GM12801 (cell line): ENCODE results near the gene EPHA3.

ENCODE experiments used
- TF ChIP-seq, protein P1 (sequence below): IDR thresholded peaks from one replicate; pipeline ENCODE4 v1.5.1; 2011; ENCODE audit warnings: control low read depth; ENCODE audit not compliant: insufficient read length; ENCODE audit errors: extremely low read depth

The EPHA3 gene

GRCh38 chr3:89198591-89198990, 91.2 kb downstream of the EPHA3 start:
- TF ChIP-seq, protein P1, sequence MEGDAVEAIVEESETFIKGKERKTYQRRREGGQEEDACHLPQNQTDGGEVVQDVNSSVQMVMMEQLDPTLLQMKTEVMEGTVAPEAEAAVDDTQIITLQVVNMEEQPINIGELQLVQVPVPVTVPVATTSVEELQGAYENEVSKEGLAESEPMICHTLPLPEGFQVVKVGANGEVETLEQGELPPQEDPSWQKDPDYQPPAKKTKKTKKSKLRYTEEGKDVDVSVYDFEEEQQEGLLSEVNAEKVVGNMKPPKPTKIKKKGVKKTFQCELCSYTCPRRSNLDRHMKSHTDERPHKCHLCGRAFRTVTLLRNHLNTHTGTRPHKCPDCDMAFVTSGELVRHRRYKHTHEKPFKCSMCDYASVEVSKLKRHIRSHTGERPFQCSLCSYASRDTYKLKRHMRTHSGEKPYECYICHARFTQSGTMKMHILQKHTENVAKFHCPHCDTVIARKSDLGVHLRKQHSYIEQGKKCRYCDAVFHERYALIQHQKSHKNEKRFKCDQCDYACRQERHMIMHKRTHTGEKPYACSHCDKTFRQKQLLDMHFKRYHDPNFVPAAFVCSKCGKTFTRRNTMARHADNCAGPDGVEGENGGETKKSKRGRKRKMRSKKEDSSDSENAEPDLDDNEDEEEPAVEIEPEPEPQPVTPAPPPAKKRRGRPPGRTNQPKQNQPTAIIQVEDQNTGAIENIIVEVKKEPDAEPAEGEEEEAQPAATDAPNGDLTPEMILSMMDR: no peak

DNA sequence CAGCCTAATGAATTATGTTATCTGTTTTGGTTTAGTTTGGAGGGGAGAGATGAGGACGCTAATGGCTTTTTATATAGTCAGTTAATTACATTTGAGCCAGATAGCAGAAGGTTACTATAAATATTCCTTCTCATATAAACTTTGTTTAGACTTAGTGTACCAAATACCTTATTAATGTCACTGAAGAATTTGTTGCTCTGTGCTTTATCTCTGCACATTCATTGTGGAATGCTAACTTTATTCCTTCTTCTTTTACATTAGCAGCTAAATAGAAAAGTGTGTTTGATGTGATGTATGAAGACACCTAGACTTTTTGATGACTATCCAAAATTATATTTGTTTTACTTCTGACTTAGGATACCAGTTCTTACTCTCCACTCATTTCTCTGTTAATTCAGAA, 105.2 kb downstream of the EPHA3 start:
- TF ChIP-seq, protein P1: no peak

DNA sequence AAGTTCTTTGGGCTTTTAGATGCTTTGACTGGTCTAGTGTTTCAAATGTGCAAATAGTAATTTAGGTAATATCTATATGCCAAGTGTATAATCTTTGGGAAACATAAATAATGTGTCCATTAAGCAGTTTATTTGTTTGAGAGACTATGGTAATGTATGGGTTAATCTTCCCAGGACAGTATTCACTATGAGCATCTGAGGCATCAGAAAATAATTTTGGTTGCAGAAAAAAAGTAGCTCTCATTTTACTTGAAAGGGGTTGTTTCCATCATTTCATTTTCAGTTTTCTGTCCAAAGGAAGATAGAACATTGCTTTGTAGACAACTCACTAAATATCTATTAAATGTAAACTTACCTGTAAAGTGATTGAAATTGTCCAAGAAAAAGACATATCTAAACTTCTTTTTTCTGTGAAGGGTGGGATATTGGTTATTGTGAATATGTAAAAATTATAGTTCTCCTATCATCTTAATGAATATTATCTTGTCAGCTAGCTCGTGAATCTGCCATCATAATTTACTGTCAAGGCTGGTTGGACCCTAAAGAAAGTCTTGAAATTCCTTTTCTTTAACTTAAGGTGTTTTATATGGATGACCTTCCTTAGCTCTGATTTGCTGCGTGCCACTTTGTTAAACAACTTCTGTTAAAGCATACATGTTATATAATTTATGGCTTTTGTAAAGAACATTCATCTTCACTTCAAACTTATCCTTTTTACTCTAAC, 108.8 kb downstream of the EPHA3 start:
- TF ChIP-seq, protein P1: no peak

DNA sequence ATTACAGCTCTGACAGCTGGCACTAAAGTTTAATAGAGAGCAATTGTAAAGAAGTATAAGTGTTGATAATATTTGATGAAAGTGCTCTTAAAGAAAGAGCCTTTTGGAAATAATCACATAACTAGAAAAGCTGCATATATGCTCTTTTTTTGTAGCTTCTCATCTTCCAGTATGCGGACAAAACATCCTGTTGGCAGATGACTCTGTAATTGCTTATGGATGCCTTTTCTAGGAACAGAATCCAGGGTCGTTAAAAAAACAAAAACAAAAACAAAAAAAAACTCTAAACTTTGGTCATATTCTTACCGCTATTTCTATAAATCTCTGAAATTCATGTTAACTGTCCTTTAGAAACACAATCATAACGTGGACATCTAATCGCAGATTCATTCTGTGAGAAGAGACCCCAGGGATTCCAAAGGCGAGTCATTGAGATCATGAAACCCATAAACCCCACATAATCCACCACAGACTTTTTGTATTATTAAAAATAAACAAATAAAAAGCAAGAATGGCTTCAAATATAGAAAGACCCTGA, 109.8 kb downstream of the EPHA3 start:
- TF ChIP-seq, protein P1: no peak

GRCh38 chr3:89221924-89222323, 114.5 kb downstream of the EPHA3 start:
- TF ChIP-seq, protein P1: no peak

GRCh38 chr3:89223188-89223587, 115.8 kb downstream of the EPHA3 start:
- TF ChIP-seq, protein P1: no peak

GRCh38 chr3:89227218-89227617, 119.8 kb downstream of the EPHA3 start:
- TF ChIP-seq, protein P1: no peak
